ENCODE measurements around the gene TFDP2.
"Not testable (repeated sequence)": the region's sequence is repeated elsewhere in the genome, so short reads cannot be mapped to it uniquely, and the experiment has no call there.

TFDP2 gene

DNA sequence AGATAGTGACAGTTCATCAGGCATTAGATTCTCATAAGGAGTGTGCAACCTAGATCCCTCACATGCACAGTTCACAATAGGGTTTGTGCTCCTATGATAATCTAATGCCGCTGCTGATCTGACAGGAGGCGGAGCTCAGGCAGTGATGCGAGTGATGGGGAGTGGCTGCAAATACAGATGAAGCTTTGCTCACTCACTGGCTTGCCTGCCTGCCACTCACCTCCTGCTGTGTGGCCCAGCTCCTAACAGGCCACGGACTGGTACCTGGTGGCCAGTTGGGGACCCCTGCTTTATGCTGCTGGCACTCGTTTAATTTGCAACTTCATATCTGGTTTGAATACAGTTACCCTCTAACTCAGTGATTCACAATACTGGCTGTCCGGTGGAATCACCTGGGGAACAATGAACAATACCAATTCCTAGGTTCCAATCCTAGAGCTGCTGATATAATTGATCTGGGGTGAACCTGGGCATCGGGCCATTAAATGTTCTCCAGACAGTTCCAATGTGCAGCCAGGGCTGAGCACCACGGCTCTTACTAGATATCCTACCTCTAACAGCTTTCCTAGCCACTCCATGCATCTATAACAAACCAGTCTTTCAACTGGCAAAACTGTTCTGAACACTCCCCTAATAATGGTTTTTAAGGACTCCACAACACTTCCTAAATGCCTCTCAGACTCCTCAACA lies 141.5 kb downstream of the TFDP2 start:
- H3K4me3 ChIP-seq (ENCODE audit: low read length) = no peak overlapping the region
- TF ChIP-seq, protein P1, sequence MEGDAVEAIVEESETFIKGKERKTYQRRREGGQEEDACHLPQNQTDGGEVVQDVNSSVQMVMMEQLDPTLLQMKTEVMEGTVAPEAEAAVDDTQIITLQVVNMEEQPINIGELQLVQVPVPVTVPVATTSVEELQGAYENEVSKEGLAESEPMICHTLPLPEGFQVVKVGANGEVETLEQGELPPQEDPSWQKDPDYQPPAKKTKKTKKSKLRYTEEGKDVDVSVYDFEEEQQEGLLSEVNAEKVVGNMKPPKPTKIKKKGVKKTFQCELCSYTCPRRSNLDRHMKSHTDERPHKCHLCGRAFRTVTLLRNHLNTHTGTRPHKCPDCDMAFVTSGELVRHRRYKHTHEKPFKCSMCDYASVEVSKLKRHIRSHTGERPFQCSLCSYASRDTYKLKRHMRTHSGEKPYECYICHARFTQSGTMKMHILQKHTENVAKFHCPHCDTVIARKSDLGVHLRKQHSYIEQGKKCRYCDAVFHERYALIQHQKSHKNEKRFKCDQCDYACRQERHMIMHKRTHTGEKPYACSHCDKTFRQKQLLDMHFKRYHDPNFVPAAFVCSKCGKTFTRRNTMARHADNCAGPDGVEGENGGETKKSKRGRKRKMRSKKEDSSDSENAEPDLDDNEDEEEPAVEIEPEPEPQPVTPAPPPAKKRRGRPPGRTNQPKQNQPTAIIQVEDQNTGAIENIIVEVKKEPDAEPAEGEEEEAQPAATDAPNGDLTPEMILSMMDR (IDR thresholded peaks at IDR 0.05; ENCODE audit: insufficient read depth, low read depth, low read length, missing control alignments) = no peak
- no peak for DNase-seq (ENCODE audit: low read depth)

DNA sequence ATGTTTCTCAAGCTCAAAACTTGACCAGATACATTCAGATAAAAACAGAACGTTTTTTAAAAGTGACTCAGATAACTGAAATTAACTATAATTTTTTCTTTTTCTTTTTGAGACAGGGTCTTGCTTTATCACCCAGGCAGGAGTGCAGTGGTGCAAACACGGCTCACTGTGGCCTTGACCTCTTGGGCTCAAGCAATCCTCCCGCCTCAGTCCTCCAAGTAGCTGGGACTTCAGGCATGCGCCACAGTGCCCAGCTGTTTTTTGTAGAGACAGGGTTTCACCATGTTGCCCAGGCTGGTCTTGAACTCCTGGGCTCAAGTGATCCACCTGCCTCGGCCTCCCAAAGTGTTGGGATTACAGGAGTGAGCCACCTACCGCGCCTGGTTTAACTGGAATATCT lies 144.4 kb downstream of the TFDP2 start:
- not testable (repeated sequence) for DNase-seq (ENCODE audit: low read depth); H3K4me3 ChIP-seq (ENCODE audit: low read length)

DNA sequence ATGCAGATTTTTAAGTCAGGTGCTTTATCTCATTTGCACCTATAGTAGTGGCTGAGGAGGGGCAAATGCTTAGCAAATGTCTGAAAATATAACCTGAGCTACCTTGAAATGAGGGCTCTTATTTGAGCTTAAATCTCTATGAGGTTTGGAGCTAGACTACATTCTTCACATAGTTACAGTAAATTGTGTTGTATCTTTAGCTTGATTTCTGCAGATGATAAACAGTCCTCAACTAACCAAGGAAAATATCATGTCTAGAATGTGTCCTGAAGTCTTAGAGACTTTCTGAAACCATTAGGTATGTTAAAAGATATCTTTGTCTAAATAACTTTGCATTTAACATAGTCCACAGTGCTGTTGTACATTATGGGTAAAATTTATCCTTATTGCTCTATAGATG lies 145.3 kb downstream of the TFDP2 start:
- DNase-seq (ENCODE audit: low read depth) = no peak
- TF ChIP-seq, protein P1 (IDR thresholded peaks at IDR 0.05; ENCODE audit: insufficient read depth, low read depth, low read length, missing control alignments) = no peak
- no peak overlapping the region for H3K4me3 ChIP-seq (ENCODE audit: low read length)

DNA sequence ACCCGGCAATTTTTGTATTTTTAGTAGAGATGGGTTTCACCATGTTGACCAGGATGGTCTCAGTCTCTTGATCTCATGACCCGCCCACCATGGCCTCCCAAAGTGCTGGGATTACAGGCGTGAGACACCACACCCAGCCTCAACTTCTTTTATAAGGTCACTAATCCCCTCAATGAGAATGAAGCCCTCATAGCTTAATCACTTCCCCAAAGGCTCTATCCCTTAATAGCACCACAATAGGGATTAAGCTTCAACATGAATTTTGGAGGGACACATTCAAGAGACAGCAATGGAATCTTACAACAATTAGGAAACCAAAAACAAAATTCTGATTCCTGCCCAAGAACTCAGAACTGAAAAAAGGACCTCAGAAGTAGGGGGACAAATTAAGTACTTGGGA lies 146.1 kb downstream of the TFDP2 start:
- TF ChIP-seq, protein P1 (IDR thresholded peaks at IDR 0.05; ENCODE audit: insufficient read depth, low read depth, low read length, missing control alignments) = no peak
- no peak overlapping the region for H3K4me3 ChIP-seq (ENCODE audit: low read length)
- no peak for DNase-seq (ENCODE audit: low read depth)

DNA sequence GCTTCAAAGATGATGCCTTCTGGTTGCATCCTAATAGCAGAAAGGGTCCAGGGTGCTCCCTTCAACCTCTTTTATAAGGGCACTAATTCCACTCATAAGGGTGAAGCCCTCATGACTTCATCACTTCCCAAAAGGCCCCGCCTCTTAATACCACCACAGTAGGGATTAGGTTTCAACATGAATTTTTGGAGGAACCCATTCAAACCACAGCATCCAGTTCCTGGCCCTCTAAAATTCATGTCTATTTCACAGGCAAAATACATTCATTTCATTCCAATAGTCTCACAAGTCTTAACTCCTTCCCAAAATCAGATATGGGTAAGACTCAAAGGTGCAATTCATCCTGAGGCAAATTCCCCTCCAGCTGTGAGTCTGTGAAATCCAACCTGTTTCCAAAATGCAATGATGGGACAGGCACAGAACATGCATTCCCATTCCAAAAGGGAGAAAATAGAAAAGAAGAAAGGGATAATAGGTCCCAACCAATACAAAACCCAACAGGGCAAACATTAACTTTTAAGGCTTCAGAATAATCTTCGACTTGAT lies 148.9 kb downstream of the TFDP2 start:
- TF ChIP-seq, protein P1 (IDR thresholded peaks at IDR 0.05; ENCODE audit: insufficient read depth, low read depth, low read length, missing control alignments) = no peak
- H3K4me3 ChIP-seq (ENCODE audit: low read length) = no peak overlapping the region
- DNase-seq (ENCODE audit: low read depth) = no peak

DNA sequence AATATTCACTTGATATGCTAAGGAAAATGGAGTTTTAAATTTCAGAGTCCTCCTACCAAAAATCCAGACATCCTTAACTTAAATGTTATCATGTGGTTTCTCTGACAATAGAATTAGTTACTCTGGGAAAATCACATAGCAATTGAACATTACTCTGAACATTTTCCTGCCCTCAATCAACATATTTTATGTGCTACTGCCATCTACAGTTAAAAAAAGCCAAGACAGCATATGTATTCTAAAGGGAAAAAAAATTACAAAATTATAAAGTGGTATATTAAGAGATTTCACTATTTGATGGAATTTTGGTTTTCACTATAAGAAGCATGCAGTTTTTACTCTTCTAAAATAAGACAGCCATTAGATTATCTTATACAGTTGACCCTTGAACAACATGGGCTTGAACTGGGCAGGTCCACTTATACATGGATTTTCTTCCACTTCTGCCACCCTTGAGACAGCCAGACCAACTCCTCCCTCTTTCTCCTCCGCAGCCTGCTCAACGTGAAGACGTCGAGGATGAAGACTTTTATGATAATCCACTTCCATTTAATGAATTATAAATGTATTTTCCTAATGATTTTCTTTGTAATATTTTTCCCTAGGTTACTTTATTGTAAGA lies 150.6 kb downstream of the TFDP2 start:
- peak; percentile 17 for DNase-seq (ENCODE audit: low read depth)
- TF ChIP-seq, protein P1 (IDR thresholded peaks at IDR 0.05; ENCODE audit: insufficient read depth, low read depth, low read length, missing control alignments) = peak; percentile 17
- H3K4me3 ChIP-seq (ENCODE audit: low read length) = no peak overlapping the region

DNA sequence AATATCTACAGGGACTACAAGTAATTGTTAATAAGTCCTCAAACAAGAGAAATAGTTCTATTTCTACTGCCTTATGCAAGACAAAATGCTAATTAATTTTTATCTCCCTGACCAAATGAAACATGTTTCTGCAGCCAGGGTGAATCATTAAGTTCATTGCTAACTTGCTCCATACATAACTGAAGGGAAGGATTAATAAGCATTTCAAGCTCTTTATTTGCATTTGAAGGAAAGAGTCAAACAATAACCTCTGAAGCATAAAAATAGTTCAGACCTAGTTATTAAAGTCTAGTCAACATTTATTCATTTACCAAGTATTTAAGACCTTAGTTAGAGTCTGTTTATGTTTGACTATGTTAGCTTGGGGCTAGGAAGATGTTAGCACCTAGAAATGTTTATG lies 152.9 kb downstream of the TFDP2 start:
- DNase-seq (ENCODE audit: low read depth) = peak; percentile 54
- no peak overlapping the region for H3K4me3 ChIP-seq (ENCODE audit: low read length)
- TF ChIP-seq, protein P1 (IDR thresholded peaks at IDR 0.05; ENCODE audit: insufficient read depth, low read depth, low read length, missing control alignments) = no peak
